ENCODE results near the gene TRPV2.

The TRPV2 gene

GRCh38 chr17:16479264-16479663 is 63.9 kb downstream of the TRPV2 start:
- no peak for DNase-seq

- no peak for DNase-seq
Observed at GRCh38 chr17:16480995-16481394, 65.6 kb downstream of the TRPV2 start.

- no peak for DNase-seq
Observed at GRCh38 chr17:16482253-16482652, 66.9 kb downstream of the TRPV2 start.

DNA sequence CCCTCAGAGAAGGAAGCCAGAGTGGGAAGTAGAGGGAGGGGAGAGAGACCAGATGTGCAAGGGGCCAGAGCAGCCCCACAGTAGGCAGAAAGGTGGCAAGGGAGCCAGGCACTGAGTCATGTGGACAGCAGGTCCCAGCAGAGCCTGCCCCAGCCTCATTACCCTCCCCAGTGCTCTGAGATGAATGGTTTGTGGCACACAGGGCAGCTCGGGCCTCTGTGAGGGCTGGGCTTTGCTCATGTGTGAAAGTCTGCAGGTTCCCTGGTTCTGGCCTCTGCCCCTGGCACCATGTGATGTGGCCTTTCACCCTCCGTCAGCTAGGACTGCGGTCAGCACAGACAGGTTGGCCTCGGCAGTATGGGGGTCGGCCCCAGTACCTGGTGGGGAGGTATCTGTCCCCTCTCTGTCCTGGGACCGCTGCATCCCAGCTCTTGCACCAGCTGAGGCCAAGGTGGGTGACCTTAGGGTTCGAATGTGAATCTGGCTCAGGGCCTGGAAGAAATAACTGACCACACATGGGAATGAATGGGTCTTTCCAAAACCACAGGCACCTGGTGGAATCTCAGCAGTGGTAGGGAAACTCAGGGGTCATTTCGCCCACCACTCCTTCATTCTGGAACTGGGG is 67.8 kb downstream of the TRPV2 start:
- DNase-seq = no peak

DNA sequence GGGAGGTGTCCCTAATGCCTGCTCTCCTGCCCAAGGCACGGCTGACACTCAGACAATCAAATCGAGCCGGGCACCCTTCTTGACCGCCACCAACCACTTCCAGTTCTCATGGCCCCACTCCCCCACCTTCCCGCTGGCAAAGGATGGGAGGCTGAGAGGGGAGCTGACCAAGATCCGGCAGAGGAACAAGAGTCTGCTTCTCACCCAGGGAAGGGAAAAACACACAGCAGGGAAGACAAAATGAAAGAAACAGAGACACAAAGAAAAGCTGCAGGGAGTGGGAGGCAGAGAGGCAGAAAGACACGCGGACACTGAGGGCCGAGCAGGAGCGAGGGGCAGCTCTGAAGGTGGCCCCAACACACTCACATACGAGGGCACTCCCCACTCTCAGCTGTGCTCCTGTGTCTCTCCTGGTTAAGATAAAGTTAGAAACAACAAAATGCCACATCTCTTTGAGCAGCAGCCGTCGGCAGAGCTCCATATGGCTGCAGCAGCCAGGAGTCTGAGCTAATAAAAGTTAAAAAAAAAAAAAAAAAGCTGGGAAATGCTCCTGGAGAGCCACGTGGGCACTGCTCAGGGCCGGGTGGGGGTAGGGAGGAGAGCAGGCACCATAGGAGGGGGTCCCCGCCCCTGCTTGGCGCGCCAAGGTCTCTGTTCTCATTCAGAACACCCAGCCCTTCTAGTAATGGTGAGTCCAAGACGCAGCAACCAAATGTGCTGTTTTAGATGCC is 69.2 kb downstream of the TRPV2 start:
- DNase-seq = no peak

All from CD4-positive, alpha-beta T cell treated with Interleukin-4 for 4 hours (primary cell).